Ureter (tissue), 1 donor: Measurements from ENCODE around the gene CPM. TPM values are rescaled to one million over a fixed set of nuclear protein-coding genes. Genes with fewer than 3 reads are reported as not detected.

Source experiments
- DNase-seq: peaks from one replicate; pipeline ENCODE4 v3.0.0-alpha.2; 2020; ENCODE audit warnings: low spot score
- total RNA-seq: library from RNA; stranded (reverse); gene quantifications from one replicate; pipeline ENCODE4 v1.2.4, GENCODE V29; 2023
- donor health status: DM: yes; HTN: yes; CAD: no.

Gene CPM
- total RNA-seq, 1 donor from 2014 or later = 35.4 TPM

DNA sequence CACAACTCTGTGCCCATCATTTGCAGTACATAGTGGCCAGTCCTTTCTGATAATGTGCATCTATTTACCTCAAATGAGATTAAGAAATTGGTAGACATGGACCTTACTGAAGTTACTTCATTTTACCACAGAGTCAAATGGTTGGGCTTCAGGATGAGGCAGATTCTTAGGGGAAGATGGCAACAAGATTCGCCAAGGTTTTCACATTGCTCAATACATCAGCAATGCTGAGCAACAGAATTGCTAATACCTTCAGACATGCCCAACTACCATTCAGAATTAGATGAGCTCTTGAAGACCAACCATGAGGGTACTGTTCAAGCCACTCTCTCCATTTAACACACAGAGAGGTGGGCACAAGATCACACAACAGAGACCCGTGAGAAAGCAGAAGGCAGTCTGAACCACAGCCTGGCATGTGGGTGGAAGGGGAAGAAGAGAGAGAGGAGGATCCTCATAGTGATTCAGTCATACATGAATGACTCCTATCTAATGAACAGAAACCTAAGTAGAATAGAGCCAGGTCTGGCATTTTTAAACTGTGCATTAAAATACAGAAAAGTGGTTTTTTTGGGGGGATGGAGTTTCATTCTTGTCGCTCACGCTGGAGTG, 28.5 kb downstream of the CPM start:
- DNase-seq = no peak

DNA sequence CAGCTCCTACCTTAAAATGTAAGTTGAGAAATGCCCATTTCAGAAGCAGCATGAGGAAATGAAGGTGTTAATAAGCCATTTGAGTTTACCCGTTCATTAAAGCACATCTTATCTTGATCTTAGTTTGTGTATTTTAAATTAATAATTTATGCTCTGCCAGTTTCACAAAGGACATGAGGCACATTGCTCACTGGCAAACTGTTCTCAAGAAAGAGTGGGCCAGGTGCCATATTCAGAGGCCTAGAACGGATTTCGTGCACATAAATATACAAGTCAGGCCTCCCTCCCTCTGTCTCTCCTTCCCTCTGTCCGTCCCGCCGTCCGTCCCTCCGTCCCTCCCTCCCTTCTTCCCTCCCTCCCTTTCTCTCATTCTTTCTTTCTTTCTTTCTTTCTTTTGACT, 29.5 kb downstream of the CPM start:
- DNase-seq = no peak

DNA sequence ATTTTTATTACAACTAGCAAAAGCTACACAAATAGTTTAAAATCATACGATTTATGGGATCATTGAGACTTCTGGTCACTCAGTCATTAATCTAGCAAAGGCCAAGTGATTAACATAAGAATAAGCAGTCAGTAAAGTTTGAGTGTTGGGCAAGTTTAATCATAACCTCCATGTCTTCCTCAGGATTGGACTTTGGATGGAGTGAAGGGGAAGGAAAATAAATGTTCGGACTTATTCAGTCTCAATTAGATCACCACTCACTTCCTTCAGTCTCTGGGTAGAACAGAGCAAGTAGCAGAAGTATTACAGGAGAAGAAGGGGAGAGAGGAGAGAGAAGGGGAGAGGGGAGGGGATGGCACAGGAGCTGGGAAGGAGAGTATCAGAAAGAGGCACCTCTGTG, 31.4 kb downstream of the CPM start:
- DNase-seq = no peak

DNA sequence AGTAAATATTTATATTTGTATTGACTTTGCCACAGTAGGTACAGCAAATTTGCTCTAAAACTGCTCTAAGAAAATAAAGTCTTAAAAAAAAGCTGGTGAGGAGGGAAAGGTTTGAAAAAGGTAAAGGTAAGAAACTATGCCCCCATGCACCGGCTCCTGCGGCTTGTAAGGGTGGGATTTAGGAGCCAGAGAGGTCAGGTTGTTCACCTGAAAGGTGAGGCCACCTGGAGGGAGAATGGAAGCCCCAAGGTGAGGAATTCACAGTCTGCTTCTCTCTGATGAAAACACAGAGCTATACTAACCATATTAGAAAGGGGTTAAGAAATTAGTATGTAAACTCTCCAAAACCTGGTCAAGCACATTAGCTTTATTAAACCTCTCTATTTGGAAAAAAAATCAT, 31.8 kb downstream of the CPM start:
- DNase-seq = no peak

DNA sequence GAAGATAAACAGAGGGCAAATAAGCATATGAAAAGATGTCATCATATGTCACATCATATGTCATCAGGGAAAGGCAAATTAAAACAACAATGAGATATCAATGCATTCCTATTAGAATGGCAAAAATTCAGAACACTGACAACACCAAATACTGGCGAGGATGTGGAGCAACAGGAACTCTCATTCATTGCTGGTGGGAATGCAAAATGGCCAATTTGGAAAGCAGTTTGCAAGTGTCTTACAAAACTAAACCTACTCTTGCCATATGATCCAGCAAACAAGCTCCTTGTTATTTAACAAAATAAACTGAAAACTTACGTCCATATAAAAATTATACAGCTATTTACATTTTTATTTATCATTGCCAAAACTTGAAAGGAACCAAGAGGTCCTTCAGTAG, 32.7 kb downstream of the CPM start:
- no peak for DNase-seq

DNA sequence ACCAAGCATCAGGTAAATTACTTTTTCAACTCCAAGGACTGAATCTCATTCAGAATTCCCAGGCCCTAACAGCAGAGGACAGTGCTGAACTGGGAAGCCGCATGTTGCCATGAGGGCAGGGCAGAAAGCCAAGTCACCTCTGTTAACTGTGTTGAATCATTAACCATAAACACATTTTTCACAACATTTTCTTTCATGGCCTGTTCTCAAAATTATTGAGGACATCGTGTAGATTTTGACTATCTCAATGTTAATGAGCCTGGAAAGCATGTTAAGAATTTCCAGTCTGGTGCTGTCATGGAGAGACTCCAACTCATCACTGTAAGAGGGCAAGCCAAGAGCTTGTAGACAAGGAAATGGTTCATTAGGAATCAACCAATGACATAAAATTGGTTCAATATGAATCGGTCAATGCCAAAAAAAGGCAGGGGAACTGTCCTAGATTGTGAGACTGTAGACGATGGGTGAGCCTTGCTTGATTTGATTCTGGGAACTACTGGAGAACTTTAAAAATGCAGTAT, 33.7 kb downstream of the CPM start:
- DNase-seq = peak; percentile 46

DNA sequence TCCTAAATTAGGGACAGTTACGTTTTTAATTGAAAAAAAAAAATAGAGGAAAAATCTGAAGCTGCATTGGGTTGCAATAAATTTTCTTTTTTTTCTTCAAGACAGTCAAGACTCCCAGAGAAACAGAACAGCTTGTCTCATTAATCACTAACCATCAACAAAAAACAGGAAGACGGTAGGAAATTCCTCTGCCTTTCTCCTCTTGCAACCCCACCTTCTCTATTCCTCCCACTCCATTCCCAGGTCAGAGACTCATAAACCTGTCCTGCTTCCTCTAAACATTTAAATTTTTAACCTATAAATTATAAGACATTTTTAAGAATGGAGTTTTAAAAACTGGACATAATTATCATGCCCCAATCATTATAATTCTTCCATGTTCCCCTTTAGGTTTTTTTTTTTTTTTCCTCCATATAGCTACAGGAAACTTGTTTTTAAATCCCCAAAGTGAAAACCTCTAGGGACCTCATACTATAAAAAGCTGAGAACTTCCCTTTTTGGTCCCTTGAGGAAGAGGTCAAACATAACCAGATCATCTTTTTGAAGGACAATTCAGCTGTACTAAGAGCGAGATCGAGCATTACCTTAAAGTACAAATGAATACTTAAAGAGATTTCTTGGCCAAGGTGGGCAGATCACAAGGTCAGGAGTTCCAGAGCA, 36.0 kb downstream of the CPM start:
- no peak for DNase-seq

DNA sequence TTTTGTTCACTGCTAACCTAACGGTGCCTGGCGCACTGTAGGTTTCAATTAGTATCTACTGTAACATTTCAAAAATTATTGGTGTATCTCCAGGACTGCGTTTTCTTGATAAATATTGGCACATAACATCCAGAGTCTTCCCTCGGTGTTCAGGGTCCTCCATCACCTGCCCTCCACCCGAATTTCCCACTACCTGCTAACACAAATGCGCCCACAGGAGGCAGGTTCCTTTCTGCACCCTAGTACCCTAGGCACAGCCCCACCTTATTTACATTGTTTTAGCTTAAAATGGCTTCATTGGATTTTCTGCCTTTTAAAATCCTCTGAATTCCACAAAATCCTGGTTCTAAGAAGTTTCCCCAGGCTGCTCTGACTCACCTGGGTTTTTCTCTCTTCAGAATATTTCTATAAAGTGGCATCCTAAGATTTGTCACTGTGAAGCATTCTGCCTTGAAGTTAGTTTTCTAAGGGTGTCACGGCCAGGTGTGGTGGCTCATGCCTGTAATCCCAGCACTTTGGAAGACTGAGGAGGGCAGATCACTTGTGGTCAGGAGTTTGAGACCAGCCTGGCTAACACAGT, 38.6 kb downstream of the CPM start:
- DNase-seq = no peak

DNA sequence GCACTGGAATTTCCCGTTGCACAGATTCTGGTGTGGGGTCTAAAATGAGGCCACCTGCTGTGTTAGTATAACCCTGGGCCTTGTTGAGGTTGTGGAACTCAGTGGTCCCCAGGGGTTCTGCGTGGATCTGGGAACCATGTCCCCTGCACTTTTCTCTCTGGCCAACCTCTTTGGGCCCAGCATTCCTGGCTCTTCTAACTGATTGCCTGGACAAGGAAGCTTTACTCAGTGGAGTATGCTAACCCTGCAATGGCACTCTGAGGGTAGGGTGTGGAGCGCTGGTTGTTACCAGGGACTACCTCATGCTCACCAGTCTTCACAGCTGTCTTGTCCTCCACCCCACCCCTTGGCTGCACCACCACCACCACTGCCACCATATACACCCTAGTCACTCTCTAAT, 39.2 kb downstream of the CPM start:
- no peak for DNase-seq

DNA sequence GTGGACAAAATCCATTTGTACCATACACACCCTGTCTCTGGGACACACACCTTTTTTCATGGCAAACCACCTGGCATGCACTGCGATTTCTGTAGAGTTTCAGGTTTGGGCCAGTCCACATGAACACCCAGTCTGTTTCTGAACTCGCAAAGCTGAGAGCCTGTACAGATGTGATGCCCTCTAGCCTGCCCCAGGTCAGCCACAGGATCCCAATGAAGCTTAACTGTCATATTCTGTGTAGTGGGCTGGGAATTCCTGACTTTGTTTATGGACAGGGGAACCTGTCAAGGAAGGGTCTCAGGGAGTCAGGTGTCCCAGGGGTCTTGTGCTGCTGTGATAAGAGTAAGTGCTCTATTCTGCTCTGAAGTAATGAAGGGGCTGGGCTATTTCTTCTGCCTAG, 39.8 kb downstream of the CPM start:
- no peak for DNase-seq

DNA sequence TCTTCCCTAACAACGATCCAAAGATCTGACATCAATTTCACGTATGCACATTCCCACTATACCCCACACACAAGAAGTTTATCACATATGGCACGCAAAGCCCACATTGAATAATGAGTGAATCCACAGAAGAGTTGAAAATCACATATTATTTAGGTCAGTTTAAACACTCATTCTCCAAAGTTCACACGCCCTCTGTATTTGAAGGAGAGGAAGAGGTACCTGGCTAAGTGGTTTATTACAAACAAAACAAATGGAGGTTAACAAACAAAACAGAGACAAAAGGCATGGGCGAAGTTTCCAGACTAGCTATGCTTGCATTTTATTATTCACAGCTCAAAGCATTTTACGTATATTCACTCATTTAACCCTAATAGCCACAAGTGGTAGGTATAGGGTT, 41.8 kb downstream of the CPM start:
- DNase-seq = no peak

DNA sequence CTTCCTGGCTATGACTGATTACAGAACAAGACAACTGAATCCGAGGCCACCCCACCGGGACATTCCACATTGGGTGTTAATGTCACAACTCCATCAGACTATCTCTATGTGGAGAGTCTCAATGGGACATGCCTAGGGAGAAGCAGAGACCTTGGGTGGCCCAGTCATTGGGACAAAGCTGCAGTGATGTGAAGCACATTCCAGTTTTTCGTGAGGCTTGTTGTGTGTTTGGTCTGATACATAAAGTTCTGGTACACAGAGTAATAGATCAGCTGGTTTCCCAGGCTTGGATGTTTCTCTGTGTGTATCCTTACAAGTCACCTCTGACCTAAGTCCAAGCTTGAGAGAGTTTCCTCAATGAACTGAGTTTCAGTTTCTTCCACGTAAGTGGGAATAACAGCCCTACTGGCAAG, 42.3 kb downstream of the CPM start:
- DNase-seq = no peak

DNA sequence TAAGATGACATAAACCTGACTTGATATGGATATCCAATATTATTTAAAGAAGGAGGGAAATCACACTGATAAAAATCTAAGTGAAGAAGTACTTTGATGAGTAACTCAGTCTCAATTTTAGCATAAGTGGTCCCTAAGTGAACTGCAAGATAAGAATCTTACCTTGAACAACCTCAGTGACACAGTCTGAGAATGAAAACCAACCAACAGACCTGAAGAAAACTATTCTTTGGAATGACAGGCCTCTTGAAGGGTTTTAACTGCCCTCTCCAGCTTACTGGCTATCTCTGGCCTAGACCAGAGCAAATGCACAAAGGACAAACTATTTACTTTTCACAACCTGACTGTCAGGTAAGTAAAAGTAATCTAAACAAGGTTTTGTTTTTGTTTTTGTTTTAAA, 44.7 kb downstream of the CPM start:
- no peak for DNase-seq

DNA sequence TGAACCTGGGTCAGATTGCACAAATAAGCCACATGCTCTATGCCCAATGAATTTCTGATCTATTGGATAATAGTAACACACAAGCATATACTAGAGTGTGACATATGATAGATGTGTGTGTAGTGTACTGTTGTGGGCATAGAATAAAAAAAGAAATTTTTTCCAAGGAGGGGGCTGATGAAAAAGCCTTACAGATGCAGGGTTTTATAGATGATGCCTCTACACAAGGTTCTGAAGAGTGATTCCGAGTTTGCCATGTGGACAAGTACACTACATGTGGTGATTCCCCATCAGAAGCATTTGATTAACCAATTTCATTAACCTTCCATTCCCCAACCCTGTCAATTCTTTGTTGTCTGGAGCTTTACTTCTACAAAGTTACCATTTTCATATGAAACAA, 45.3 kb downstream of the CPM start:
- DNase-seq = no peak

DNA sequence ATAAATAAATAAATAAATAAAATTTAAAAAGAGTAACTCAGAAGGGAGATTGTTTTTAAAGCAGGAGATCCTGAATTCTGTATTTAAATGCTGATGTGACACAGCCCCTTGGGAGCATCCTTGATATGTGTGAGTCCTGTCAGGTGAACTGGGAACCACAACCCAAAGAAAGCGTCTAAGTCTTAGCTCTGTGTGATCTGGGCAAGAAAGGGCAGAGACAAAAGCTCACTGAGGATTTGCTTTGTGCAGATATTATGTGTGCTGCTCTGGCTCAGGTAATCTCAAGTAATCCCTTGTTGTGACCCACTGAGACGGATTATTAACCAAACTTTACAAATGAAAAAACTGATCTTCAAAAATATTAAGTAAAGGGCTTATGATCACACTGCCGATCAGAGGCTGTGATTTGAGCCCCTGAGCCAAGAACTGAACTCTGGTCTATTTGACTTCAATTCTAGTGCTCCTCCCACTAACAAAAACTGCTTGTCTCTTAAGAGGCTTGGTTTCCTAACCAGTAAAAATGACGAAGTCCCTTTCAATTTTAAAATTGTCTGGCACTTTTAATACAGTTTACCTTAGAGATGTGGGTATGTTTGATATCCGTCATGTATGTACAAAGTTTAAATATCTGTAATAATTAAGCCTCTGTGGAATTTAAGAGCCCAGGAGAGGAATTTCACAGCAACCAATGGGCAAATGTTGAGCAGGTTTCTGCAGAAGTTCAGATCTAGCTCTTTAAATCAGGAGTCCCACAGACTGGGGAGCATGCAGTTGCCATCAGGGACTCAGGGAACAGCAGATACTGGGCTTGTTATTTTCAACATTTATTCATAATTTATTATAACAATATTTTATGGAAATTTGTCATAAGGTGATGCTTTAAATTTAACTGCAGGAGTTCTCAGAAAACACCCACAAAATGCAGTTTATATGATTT, 46.1 kb downstream of the CPM start:
- no peak for DNase-seq

DNA sequence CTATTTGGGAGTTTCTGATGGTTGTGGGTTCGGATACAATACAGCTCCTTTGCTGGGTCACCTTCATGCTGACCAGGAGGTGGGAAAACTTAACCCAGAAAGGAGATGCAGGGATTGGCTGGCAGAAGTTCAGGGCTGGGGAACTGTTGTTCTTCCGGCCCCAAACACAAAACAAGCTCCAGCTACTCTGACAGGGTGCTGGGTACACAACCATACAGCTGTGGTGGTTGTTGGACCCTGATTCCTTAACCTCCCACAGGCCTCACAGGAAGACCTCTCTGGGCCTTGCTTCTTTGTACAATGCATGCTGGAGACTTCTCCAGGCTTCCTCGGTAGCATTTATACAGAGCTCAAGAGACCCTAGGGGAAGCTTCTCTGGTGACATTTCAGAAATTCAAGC, 47.6 kb downstream of the CPM start:
- no peak for DNase-seq

DNA sequence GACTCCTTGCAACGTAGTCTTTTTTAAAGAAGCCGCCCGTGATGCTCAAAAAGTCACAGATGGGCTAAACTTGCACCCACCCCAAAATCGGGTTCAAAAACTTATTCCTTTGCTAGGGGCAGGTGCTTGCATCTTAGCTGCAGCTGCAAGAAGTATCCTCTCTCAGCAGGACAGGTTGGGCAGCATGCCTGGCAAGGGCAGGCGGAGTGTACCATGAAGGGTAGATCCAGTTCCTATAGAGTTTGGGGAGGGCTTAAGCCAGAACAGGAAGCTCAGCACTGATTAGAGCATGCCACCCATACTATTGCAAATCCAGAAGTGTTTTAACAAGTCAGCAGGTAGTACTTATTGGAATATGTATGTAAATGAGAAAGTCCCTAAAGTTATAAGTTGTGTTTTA, 48.7 kb downstream of the CPM start:
- no peak for DNase-seq

DNA sequence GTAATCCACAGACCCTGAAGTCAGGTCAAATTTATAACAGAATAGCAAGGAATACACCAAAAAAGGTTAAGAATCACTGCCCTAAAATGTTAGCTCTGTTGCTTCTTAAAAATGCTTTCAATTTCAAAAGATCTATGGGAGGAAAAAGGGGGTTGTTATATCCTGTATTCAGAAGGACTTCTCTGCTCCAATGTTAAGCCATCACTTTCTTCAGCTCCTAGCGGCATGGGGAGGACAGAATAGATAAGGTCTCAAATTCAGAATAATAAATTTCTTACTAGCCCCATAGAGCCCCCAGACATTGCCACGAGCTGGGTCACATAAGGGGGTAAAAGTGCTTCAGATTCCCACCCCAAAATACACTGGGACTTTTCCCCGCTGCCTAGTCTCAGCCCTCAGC, 49.8 kb downstream of the CPM start:
- DNase-seq = no peak

DNA sequence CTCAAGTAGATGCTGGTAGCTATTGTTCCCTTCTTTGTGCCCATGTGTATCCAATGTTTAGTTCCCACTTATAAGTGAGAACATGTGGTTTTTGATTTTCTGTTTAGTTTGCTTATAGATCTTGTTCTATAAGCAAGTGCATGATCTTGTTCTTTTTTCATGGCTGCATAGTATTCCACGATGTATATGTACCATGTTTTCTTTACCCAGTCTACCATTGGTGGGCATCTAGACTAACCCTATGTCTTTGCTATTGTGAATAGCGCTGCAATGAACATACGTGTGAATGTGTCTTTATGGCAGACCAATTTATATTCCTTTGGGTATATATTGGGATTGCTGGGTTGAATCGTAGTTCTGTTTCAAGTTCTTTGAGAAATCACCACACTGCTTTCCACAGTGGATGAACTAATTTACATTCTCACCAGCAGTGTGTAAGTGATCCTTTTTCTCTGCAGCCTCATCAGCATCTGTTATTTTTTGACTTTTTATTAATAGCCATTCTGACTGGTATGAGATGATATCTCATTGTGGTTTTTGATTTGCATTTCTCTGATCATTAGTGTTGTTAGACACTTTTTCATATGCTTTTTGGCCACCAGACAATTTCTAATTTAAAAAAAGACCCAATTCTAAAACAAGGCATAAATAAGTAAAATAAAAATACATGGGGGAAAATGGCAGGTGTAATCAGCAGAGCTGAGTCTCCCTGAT, 50.6 kb downstream of the CPM start:
- no peak for DNase-seq

DNA sequence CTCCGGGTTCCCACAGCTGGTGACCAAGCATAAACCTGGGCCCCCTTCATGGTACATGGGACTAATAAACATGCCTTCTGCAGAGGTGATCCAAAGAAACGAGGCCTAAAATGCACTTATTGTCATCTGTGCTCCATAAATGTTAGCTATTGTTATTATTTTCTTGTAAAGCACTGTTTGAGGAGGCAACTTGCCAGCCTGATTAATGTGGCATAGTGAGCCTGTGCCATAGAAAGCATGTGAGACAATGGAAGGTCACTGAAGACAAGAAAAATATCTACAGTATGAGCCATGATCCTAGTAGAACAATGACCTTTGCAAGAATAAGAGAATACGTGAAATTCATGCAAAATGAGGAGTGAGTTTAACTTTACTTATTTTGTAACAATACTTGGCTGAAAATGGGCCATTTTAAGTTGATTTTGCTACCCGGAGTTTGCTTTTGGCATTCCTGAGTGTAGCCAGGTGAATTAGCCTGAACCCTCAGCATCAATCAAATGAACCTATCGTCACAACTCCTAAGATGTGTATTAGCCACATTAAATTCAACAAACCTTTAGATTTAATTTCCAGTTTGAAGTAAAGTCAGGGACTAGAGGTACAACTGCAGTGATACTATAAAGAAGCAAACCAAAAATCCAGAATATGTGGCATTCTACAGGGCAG, 52.2 kb downstream of the CPM start:
- DNase-seq = no peak

DNA sequence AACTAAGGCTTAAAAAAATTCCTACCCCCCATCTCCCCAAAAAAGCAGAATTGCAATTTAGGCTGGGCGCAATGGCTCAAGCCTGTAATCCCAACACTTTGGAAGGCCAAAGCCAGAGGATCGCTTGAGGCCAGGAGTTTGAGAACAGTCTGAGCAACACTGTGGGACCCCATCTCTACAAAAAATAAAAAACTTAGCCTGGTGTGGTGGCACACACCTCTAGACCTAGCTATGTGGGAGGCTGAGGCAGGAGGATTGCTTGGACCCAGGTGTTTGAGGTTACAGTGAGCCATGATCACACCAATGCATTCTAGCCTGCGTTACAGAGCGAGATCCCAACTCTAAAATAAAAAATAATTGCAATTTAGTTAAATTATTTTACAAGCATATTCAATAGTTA, 54.1 kb downstream of the CPM start:
- DNase-seq = no peak
